PC-3 (cell line): Measurements from ENCODE around the gene DNAJA3. TPM values are rescaled to one million over a fixed set of nuclear protein-coding genes. Genes with fewer than 3 reads are reported as not detected.

ENCODE experiments used
- ATAC-seq: fragments of 200-7000 bp; cut with Tn5 transposase; 2 replicates; pipeline ENCODE4 v1.9.1; 2020; ENCODE audit warnings: mild to moderate bottlenecking, moderate library complexity
- BruUV-seq: library from RNA; stranded (reverse); fragments of 400-500 nt; replicated peaks from 2 replicates; lab custom pipeline; 2021; lab: Mats Ljungman, UMichigan
- CTCF ChIA-PET: fragments of 300-600 bp; sonication (Branson Sonifier 250); formaldehyde crosslinking; loops from one replicate; lab custom pipeline; 2022; ENCODE audit warnings: antibody characterized with exemption; lab: Charles Lee
- POLR2A ChIA-PET: fragments of 300-600 bp; sonication (Branson Sonifier 250); formaldehyde crosslinking; loops from one replicate; lab custom pipeline; 2022; ENCODE audit warnings: antibody characterized with exemption; ENCODE audit not compliant: unreplicated experiment; lab: Charles Lee
- DNase-seq: peaks from one replicate; pipeline ENCODE4 v3.0.0-alpha.2; 2015
- H2AFZ ChIP-seq: fragments of 300-600 bp; sonication (generic); 2 replicates; pipeline ENCODE4 v1.6.0; 2016; ENCODE audit warnings: antibody characterized with exemption, low read length
- H3F3A ChIP-seq: fragments of 300-600 bp; sonication (generic); one replicate; pipeline ENCODE4 v1.6.0; 2017; ENCODE audit warnings: antibody characterized with exemption, low read length, control low read depth, mild to moderate bottlenecking; ENCODE audit not compliant: unreplicated experiment
- H3K27ac ChIP-seq: fragments of 300-600 bp; sonication (generic); 2 replicates; pipeline ENCODE4 v1.5.1; 2016; ENCODE audit warnings: mild to moderate bottlenecking, low read length
- H3K27me3 ChIP-seq: fragments of 300-600 bp; sonication (generic); 2 replicates; pipeline ENCODE4 v1.6.1; 2016; ENCODE audit warnings: low read length, mixed read lengths
- H3K36me3 ChIP-seq: fragments of 300-600 bp; sonication (generic); 2 replicates; pipeline ENCODE4 v1.6.1; 2016; ENCODE audit warnings: low read depth, mixed run types, low read length, mixed read lengths
- H3K4me1 ChIP-seq: fragments of 300-600 bp; sonication (generic); 2 replicates; pipeline ENCODE4 v1.5.1; 2016; ENCODE audit warnings: low read length; ENCODE audit not compliant: insufficient read depth
- H3K4me2 ChIP-seq: fragments of 300-600 bp; sonication (generic); 2 replicates; pipeline ENCODE4 v1.6.0; 2016; ENCODE audit warnings: low read length
- H3K4me3 ChIP-seq: fragments of 300-600 bp; sonication (generic); 2 replicates; pipeline ENCODE4 v1.5.1; 2016; ENCODE audit warnings: mild to moderate bottlenecking, low read length, mixed read lengths
- H3K79me2 ChIP-seq: fragments of 300-600 bp; sonication (generic); 2 replicates; pipeline ENCODE4 v1.6.1; 2017; ENCODE audit warnings: low read length, mixed read lengths
- H3K9ac ChIP-seq: fragments of 300-600 bp; sonication (generic); 2 replicates; pipeline ENCODE4 v1.6.0; 2016; ENCODE audit warnings: mild to moderate bottlenecking, low read length
- H3K9me2 ChIP-seq: fragments of 300-600 bp; sonication (generic); replicated peaks from 2 replicates; pipeline ENCODE4 v1.6.1; 2016; ENCODE audit warnings: mixed run types, low read length, mixed read lengths
- H3K9me3 ChIP-seq: fragments of 300-600 bp; sonication (generic); 2 replicates; pipeline ENCODE4 v1.6.1; 2016; ENCODE audit warnings: low read length, mixed read lengths
- H4K20me1 ChIP-seq: fragments of 300-600 bp; sonication (generic); 2 replicates; pipeline ENCODE4 v1.6.1; 2016; ENCODE audit warnings: low read length, mixed read lengths
- CTCF ChIP-seq: fragments of 300-600 bp; sonication (generic); conservative IDR thresholded peaks from 2 replicates; pipeline ENCODE4 v1.5.1; 2017; ENCODE audit warnings: antibody characterized with exemption, low read depth, mild to moderate bottlenecking, low read length
- EZH2 ChIP-seq: fragments of 300-600 bp; sonication (generic); IDR thresholded peaks from one replicate; pipeline ENCODE4 v1.6.1; 2017; ENCODE audit warnings: antibody characterized with exemption, mild to moderate bottlenecking, low read length; ENCODE audit not compliant: unreplicated experiment
- EZH2phosphoT487 ChIP-seq: fragments of 300-600 bp; sonication (generic); IDR thresholded peaks from 2 replicates; pipeline ENCODE4 v1.6.1; 2018; ENCODE audit warnings: mild to moderate bottlenecking, antibody characterized with exemption, low read length, borderline replicate concordance
- intact Hi-C: fragments of 100-400 bp; cut with micrococcal nuclease; formaldehyde crosslinking; loops from 2 replicates; pipeline ENCODE4 v1.9.0; 2023
- total RNA-seq: library from RNA; depleted of rRNA; stranded (reverse); fragments of >200 nt; gene quantifications from 2 replicates; pipeline ENCODE4 v1.2.3, GENCODE V29; 2014

The DNAJA3 gene
- total RNA-seq, 1 experiment from 2014 or later: 123 TPM

DNA sequence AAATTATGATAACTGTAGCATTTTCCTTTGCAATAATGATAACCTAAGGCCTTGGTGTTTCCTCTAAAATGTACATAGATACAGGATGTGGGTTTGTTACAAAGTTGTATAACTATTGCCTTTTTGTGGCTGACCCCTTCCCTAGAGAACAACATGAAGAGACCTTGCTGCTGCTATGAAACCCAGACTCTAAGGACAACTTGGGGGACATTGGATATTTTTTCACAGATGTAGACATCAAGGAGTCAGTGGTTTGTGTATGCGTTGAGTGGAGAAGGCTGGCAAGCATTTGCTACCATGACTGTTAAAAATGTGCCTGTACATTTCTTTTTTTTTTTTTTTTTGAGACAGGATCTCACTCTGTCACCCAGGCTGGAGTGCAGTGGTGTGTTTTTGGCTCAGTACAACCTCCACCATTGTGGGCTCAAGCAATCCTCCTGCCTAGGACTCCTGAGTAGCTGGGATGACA is 62.9 kb downstream of the DNAJA3 start:
- Histone ChIP-seq H2AFZ (no peak overlapping the region), H3K27ac (0 out of 2 replicates have a peak overlapping the region, but pooled peaks have one; percentile 7), H3K4me2 (peak overlapping the region; percentile 17; the same call in 1 of the 2 replicates), H3F3A (peaks cover 6% of the 10 kb centered on the region), H3K4me3 (no peak overlapping the region), H3K27me3 (no peaks in the 10 kb centered on the region), H3K9ac (no peak overlapping the region), H3K9me3 (no peaks in the 10 kb centered on the region), H3K79me2 (peaks cover 55% of the 10 kb centered on the region), H3K4me1 (peaks cover 18% of the 10 kb centered on the region), H3K36me3 (peaks cover 3% of the 10 kb centered on the region), H4K20me1 (no peaks in the 10 kb centered on the region), H3K9me2 (no peaks in the 10 kb centered on the region)
- intact Hi-C loops: no loop called here
- no peak for DNase-seq
- TF ChIP-seq CTCF (no peak), EZH2phosphoT487 (no peak), EZH2 (no peak)
- CTCF ChIA-PET: no interaction called here
- POLR2A ChIA-PET: no interaction called here
- no TSS peak for BruUV-seq
- ATAC-seq: 0 out of 2 replicates have a peak, but pooled peaks have one; percentile 22

DNA sequence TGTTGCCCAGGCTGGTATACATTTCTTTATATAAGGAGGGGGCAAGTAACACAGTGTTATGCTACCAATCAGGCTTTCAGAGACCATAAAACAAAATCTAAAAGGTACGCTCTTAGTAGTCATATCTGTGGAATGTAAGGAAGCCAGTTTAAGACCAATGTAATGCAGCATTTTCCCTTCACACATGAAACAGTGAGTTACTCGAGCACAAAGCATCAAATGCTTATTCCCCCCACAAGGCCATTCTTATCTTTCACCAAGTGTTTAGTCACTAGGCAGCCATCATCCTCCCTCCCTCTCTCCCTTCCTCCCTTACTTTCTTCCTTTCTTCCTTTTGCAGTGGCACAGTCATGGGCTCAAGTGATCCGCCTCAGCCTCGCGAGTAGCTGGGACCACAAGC is 63.4 kb downstream of the DNAJA3 start:
- BruUV-seq: no TSS peak

More for the DNA sequence above, 63.4 kb downstream of the DNAJA3 start:
- H3K9ac ChIP-seq: no peak overlapping the region
- no peaks in the 10 kb centered on the region for H3K9me2 ChIP-seq
- TF ChIP-seq EZH2 (no peak), EZH2phosphoT487 (no peak), CTCF (no peak)
- peaks cover 56% of the 10 kb centered on the region for H3K79me2 ChIP-seq
- H4K20me1 ChIP-seq: no peaks in the 10 kb centered on the region
- CTCF ChIA-PET: interaction anchor here (0.8 kb wide), 1 partner anchor 12 kb away, joined by 3 read pairs; no protein-coding TSS in a partner anchor
- peaks cover 6% of the 10 kb centered on the region for H3F3A ChIP-seq
- no peak overlapping the region for H2AFZ ChIP-seq
- H3K27me3 ChIP-seq: no peaks in the 10 kb centered on the region
- peak; percentile 78 for ATAC-seq
- POLR2A ChIA-PET: no interaction called here
- H3K27ac ChIP-seq: 0 out of 2 replicates have a peak overlapping the region, but pooled peaks have one; percentile 7
- intact Hi-C loops: no loop called here
- H3K9me3 ChIP-seq: no peaks in the 10 kb centered on the region
- H3K36me3 ChIP-seq: peaks cover 3% of the 10 kb centered on the region
- H3K4me2 ChIP-seq: no peak overlapping the region
- peaks cover 18% of the 10 kb centered on the region for H3K4me1 ChIP-seq
- no peak overlapping the region for H3K4me3 ChIP-seq
- DNase-seq: peak; percentile 63
